ENCODE results near the gene PDZD2.
"Not testable (repeated sequence)": the region's sequence is repeated elsewhere in the genome, so short reads cannot be mapped to it uniquely, and the experiment has no call there.

The PDZD2 gene

DNA sequence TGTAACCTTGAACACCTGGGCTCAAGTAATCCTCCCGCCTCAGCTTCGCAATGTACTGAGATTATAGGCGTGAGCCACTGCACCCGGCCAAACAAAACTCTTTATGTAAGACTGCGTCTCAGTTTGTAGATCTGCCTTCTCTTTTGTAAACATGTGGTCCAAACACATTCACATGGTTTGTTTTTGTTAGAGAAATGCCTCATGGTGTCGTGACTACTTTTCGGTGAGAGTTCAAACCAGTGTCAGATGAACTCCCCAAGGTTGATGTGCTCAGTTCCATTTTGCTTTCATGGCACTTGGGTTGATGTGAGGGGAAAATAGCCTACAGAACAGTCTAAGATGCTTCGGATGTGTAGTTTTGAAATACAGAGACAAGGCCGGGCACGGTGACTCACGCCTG lies 303.6 kb downstream of the PDZD2 start:
- no peak for DNase-seq

- no peak for DNase-seq
Measured at GRCh38 chr5:31944684-31945445, 305.9 kb downstream of the PDZD2 start.

- no peak for DNase-seq
Measured at GRCh38 chr5:31948006-31948405, 309.1 kb downstream of the PDZD2 start.

DNA sequence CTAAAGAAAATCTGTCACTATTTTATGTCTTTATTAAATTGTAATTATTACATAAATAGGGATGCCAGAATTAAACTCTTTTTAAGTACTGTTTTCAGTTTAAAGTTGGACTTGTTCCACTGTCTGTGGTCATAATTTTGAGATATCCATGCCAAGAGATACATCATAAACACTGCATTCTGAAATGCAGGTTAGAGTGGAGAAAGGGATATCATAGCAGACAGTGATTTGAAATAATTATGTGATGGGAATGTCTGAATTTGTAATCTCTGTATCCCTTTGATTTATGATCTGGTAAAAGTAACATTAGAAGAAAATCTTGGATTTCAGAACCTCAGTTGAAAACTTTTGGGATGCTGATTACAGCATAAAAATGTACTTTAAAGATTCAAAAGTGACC lies 313.1 kb downstream of the PDZD2 start:
- no peak for DNase-seq

- DNase-seq, result no peak
Measured at GRCh38 chr5:31954091-31954490, 315.2 kb downstream of the PDZD2 start.

- no peak for DNase-seq
Measured at GRCh38 chr5:31957151-31957550, 318.2 kb downstream of the PDZD2 start.

DNA sequence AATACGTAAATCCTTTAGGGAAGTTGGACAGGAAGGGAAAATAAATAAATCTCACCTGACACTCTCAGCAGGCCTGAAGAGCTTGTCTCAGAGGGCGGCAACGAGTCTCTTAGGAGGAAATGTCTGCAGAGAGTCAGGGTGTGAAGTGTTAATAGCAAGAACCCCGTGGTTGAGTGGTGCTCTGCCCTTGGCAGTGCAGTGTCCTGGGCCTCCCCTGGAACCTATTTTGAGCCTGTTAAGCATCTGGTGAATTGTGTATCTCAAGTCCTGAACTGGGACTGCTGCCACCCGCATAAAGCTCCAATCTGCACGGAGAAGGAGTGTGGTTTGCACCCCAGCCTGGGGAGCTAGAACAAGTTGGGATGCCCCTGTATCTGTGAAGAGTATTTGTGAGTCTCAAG lies 323.4 kb downstream of the PDZD2 start:
- DNase-seq, result no peak

GRCh38 chr5:31962871-31963307 lies 324.0 kb downstream of the PDZD2 start:
- DNase-seq, result no peak

- no peak for DNase-seq
Measured at GRCh38 chr5:31963358-31964006, 324.6 kb downstream of the PDZD2 start.

DNA sequence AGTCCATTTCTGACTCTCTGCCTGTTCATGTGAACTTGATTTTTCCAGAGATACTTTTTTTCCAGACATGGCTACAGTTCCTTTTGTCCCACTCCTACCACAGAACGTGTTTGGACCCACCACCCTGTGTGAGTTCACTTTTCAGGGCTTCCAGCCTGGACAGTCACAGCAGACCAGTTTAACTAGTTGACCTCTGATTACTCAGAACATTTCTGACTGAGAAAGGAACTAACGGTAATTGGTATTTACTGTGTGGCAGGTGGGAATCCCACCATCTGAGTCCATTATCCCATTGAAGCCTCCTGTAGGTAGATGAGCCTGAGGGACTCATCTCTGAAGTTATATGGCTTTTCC lies 325.1 kb downstream of the PDZD2 start:
- DNase-seq, result no peak

GRCh38 chr5:31965227-31965626 lies 326.3 kb downstream of the PDZD2 start:
- no peak for DNase-seq

DNA sequence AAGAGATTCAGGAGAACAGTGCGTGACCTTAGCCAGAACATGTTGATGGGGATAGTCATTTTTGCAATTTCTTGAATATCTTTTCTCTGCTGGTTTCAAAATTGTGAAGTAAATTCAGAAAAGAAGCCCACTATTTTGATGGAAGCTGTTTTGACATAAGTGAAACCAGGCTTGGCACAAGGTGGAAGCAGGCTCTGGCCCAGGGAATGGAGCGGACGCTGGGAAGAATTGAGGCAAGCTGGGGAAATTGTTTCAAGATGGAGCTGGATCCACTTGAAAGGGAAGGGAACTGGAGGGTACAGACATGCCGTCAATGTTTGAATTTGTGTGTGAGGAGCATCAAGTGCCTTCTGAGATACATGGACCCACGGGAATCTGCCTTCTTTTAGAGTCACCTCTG lies 328.0 kb downstream of the PDZD2 start:
- DNase-seq, result no peak

DNA sequence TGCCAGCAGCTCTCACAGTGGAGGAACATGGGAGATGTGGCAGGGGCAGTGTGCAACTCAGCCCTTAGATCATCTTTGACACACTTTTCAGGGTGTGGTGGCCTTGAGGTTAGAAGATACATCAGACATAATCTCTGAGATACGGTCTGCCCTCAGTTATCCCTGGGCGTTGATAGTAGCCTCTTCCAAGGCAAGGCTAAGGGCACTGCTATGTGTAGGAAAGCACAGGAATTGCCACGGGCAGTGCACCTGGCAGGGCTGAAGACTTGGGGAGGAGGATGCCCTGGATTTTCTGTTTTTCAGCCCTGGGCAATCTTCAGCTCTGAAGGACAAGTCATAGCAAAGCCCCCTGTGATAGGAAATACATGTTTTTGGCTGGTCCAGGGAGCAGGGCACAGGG lies 328.5 kb downstream of the PDZD2 start:
- no peak for DNase-seq

DNA sequence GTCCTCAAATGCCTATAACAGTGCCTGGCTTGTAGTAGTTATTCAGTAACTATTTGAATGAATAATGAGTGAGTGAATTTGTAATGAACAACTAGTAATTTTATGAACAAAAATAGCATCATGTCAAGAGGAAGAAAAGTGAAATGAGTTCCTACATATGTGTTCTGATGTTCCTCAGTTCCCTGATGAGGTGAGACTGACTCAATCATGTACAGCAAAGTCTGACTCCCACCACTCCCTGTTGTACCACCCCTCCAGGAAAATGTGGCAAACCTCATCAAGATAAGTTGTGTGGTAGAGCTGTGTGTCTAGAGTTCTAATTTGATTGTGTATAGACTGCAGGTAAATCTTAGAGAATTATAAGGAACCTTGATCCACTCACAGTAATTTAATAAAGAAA lies 333.6 kb downstream of the PDZD2 start:
- no peak for DNase-seq

DNA sequence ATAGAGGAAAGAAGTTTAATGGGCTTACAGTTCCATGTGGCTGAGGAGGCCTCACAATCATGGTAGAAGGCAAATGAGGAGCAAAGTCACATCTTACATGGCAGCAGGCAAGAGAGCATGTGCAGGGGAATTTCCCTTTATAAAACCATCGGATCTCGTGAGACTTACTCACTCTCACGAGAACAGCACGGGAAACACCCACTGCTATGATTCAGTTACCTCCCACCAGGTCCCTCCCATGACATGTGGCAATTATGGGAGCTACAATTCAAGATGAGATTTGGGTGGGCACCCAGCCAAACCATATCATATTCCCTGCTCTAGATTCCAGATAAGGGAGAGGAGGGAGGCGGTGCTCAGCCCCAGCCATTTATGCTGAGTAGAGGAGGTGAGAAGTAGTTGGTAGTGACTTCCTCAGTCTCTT lies 336.3 kb downstream of the PDZD2 start:
- not testable (repeated sequence) for DNase-seq

DNA sequence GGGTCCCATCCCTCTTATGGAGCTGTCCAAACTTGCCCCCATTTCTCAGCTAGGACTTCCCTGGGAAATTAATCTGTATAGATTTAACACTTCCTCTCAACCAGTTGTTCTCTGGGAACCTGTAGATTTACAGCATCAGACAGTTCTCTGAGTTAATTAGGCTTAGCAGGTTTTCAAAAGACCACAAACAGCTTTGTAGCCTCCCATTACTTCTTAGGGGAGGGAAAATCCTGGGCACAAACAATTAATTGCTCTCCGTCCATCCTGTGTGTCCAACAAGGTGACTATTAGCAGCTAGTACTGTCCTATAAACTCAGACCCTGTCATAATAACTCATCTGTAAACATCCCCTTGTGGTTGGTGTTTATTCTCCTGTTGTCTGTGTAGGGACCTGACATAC lies 337.2 kb downstream of the PDZD2 start:
- no peak for DNase-seq

GRCh38 chr5:31981361-31981945 lies 342.5 kb downstream of the PDZD2 start:
- no peak for DNase-seq

GRCh38 chr5:31982027-31982426 lies 343.1 kb downstream of the PDZD2 start:
- no peak for DNase-seq

DNA sequence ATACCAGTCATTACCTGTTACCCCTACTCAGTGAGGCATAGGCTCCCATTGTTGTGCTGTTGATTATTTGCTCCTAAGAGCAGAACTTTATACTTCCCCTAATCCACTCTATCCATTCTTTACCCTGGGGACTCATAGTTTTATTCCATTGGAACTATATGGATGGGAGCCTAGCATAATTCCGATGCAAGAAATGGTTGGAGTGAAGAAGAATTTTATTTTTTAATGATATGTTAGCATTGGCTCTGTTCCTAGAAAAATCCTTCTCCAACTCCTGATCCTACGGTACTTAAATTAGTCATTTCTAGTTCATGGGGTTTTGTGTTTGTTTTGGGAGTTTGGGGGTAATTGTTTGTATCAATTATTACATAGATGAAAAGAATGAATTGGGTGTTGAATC lies 343.7 kb downstream of the PDZD2 start:
- DNase-seq, result no peak

- no peak for DNase-seq
Measured at GRCh38 chr5:31983851-31984250, 344.9 kb downstream of the PDZD2 start.

DNA sequence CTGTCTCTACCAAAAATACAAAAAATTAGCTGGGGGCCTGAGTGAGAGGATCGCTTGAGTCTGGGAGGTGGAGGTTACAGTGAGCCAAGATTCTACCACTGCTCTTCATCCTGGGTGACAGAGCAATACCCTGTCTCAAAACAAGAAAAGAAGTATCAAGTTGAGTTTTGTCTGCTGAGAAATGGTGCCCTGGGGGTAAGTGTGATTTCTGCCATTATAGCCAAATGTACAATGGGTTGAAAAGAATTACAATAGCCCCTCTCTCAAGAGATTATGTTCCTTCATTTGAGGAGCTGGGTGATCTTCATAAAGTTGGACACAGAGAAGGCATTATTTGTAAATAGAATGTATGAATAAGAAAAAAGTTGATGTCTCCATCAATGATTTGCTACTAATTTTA lies 345.8 kb downstream of the PDZD2 start:
- DNase-seq, result no peak

GRCh38 chr5:31986101-31986500 lies 347.2 kb downstream of the PDZD2 start:
- no peak for DNase-seq

DNA sequence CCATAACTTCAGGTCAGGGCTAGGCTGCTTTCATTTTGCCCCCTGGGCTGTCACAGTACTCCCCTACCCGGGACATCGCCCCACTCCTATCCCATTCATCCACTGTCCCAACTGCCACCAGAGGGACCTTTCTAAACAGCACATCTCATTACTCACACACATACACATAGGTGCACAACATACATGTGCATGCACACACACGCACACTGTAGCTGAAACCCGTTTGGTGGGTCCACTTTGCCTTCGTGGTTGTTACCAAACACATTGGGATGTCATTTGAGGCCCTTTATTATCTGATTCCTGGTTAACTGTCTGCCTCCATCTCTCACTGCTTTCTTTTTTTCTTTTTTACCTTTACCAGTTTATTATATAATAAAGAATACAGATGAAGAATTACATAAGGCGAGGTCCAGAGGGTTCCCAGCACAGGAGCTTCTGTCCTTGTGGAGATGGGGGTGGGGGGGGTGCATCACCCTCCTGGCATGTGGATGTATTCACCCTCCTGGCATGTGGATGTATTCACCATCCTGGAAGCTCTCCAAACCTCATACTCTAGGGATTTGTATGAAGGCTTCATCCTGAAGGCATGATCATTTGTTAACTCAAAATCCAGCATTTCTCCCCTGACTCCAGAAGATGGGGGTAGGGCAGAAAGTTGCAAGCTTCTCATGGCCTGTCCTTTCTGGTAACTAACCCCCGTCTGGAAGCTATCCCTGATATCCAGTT lies 349.2 kb downstream of the PDZD2 start:
- DNase-seq, result no peak

Measured in NCI-H2029 treated with DMSO at 0.1 percent for 48 hours (cell line).